Keratinocyte (primary cell): ENCODE data around the gene PSRC1. TPM values are rescaled to one million over a fixed set of nuclear protein-coding genes. Genes with fewer than 3 reads are reported as not detected.

ENCODE experiments used
- DNase-seq: peaks from one replicate; pipeline ENCODE4 v3.0.0-alpha.2; 2011; ENCODE audit warnings: low read depth, missing footprints, low spot score
- FAIRE-seq: peaks from 2 replicates; lab custom pipeline; 2011; peaks lifted over from hg19 to GRCh38; lab: Jason Lieb, UNC
- H2AFZ ChIP-seq: 2 replicates; pipeline ENCODE4 v1.6.0; 2012; ENCODE audit warnings: low read length, control low read depth, inconsistent platforms; ENCODE audit not compliant: control insufficient read depth
- H3K27ac ChIP-seq: 2 replicates; pipeline ENCODE4 v1.5.1; 2011; ENCODE audit warnings: low read length; ENCODE audit not compliant: control insufficient read depth, insufficient read depth
- H3K27me3 ChIP-seq: 3 replicates; pipeline ENCODE4 v1.6.0; 2011; ENCODE audit warnings: low read length; ENCODE audit not compliant: control insufficient read depth, insufficient read depth; ENCODE audit errors: extremely low read depth
- H3K36me3 ChIP-seq, 2 experiments: 2 replicates in 1 of 2; 3 replicates in 1 of 2; pipeline ENCODE4 v1.5.1; 2011; ENCODE audit warnings: low read length in 2 of 2, mild to moderate bottlenecking in 1 of 2; ENCODE audit not compliant: control insufficient read depth in 2 of 2, insufficient read depth in 2 of 2; ENCODE audit errors: extremely low read depth in 1 of 2
- H3K4me1 ChIP-seq: 3 replicates; pipeline ENCODE4 v1.5.1; 2011; ENCODE audit warnings: low read length; ENCODE audit not compliant: control insufficient read depth, insufficient read depth; ENCODE audit errors: extremely low read depth
- H3K4me2 ChIP-seq: 3 replicates; pipeline ENCODE4 v1.6.0; 2011; ENCODE audit warnings: low read depth, low read length; ENCODE audit not compliant: control insufficient read depth, insufficient read depth; ENCODE audit errors: extremely low read depth
- H3K4me3 ChIP-seq, 3 experiments: fragments of 200-600 bp in 1 of 3; sonication (generic) in 1 of 3; 2 replicates in 2 of 3; 3 replicates in 1 of 3; pipeline ENCODE4 v1.5.1; 2011 to 2016; ENCODE audit warnings: low read length in 3 of 3, mild to moderate bottlenecking in 3 of 3, control low read depth in 2 of 3, inconsistent platforms in 1 of 3, low read depth in 1 of 3, mixed read lengths in 1 of 3, mixed run types in 1 of 3, moderate library complexity in 1 of 3; ENCODE audit not compliant: control insufficient read depth in 2 of 3, insufficient read depth in 2 of 3; ENCODE audit errors: extremely low read depth in 1 of 3
- H3K79me2 ChIP-seq: 2 replicates; pipeline ENCODE4 v1.6.0; 2012; ENCODE audit warnings: low read length; ENCODE audit not compliant: control insufficient read depth, insufficient read depth
- H3K9ac ChIP-seq: 3 replicates; pipeline ENCODE4 v1.6.0; 2011; ENCODE audit warnings: low read length; ENCODE audit not compliant: control insufficient read depth, insufficient read depth; ENCODE audit errors: extremely low read depth
- H3K9me1 ChIP-seq: 3 replicates; pipeline ENCODE4 v1.6.0; 2011; ENCODE audit warnings: low read length; ENCODE audit not compliant: control insufficient read depth, insufficient read depth; ENCODE audit errors: extremely low read depth
- H3K9me3 ChIP-seq: 2 replicates; pipeline ENCODE4 v1.5.1; 2012; ENCODE audit warnings: low read depth, low read length; ENCODE audit not compliant: control insufficient read depth
- H4K20me1 ChIP-seq: 3 replicates; pipeline ENCODE4 v1.6.0; 2011; ENCODE audit warnings: low read length; ENCODE audit not compliant: control insufficient read depth, insufficient read depth; ENCODE audit errors: extremely low read depth
- CTCF ChIP-seq, 3 experiments: IDR thresholded peaks in 1 of 3; conservative IDR thresholded peaks in 1 of 3; optimal IDR thresholded peaks in 1 of 3; 2 replicates in 2 of 3; 3 replicates in 1 of 3; pipeline versions ENCODE3 to v1.5.1; 2011; ENCODE audit warnings: low read length in 3 of 3, mild to moderate bottlenecking in 3 of 3, moderate library complexity in 2 of 3, control low read depth in 1 of 3, inconsistent platforms in 1 of 3; ENCODE audit not compliant: insufficient read depth in 2 of 3; ENCODE audit errors: extremely low read depth in 1 of 3
- EZH2 ChIP-seq: IDR thresholded peaks from one replicate; pipeline ENCODE4 v1.6.1; 2012; ENCODE audit warnings: inconsistent platforms, mild to moderate bottlenecking, low read length, moderate library complexity
- dilution Hi-C: fragments of 300-500 bp; cut with MboI; formaldehyde crosslinking; loops from one replicate; pipeline ENCODE4 v1.7.0; 2020; ENCODE audit warnings: low sequenced_read_pairs; ENCODE audit not compliant: extremely low pct_ligation_motif_present
- polyA plus RNA-seq, 5 experiments: library from polyadenylated mRNA; depleted of rRNA in 3 of 5; stranded (reverse) in 3 of 5; stranded (forward) in 1 of 5; unstranded in 1 of 5; fragments of >200 nt; gene quantifications; 1 replicate in 1 of 5; 2 replicates in 3 of 5; 3 replicates in 1 of 5; pipeline versions ENCODE4 v1.2.1 to v1.2.3, GENCODE V29; 2011 to 2012; ENCODE audit warnings: missing spikeins in 2 of 5, low read depth in 1 of 5, low replicate concordance in 1 of 5

Gene PSRC1
- polyA plus RNA-seq, 1 donor (not counting 4 experiments of a cell fraction or from before 2014, with no cell fraction given) = 10.2 TPM

GRCh38 chr1:109312978-109313775, 30.2 kb upstream of the PSRC1 start:
- Histone ChIP-seq H3K79me2 (no peaks in the 10 kb centered on the region), H3K36me3 (no peaks in the 10 kb centered on the region), H3K4me1 (no peaks in the 10 kb centered on the region), H3K9me1 (no peaks in the 10 kb centered on the region), H2AFZ (no peak overlapping the region), H3K27me3 (peaks cover 4% of the 10 kb centered on the region), H3K9me3 (no peaks in the 10 kb centered on the region), H3K9ac (no peak overlapping the region), H3K4me3 (no peak overlapping the region), H3K27ac (no peak overlapping the region), H3K4me2 (no peak overlapping the region), H4K20me1 (no peaks in the 10 kb centered on the region)
- DNase-seq = no peak
- FAIRE-seq = no peak
- dilution Hi-C loops = no loop called here
- TF ChIP-seq CTCF (optimal IDR thresholded peaks at IDR 0.05 in 1 of 3, IDR thresholded peaks at IDR 0.05 in 1 of 3, conservative IDR thresholded peaks at IDR 0.05 in 1 of 3; ENCODE audit: extremely low read depth in 1 of 3, insufficient read depth in 2 of 3, low read length in 3 of 3) (no peak), EZH2 (no peak)

GRCh38 chr1:109312246-109312645, 29.3 kb upstream of the PSRC1 start:
- no peak for DNase-seq
- no peak overlapping the region for H3K4me3 ChIP-seq
- no peak for TF ChIP-seq CTCF (optimal IDR thresholded peaks at IDR 0.05 in 1 of 3, IDR thresholded peaks at IDR 0.05 in 1 of 3, conservative IDR thresholded peaks at IDR 0.05 in 1 of 3; ENCODE audit: extremely low read depth in 1 of 3, insufficient read depth in 2 of 3, low read length in 3 of 3)
- TF ChIP-seq EZH2 = no peak
- no peaks in the 10 kb centered on the region for H3K9me3 ChIP-seq
- peaks cover 4% of the 10 kb centered on the region for H3K27me3 ChIP-seq
- dilution Hi-C loops = no loop called here
- H3K79me2 ChIP-seq = no peaks in the 10 kb centered on the region
- H3K4me1 ChIP-seq = no peaks in the 10 kb centered on the region
- no peaks in the 10 kb centered on the region for H3K9me1 ChIP-seq
- no peak overlapping the region for H3K4me2 ChIP-seq
- no peak overlapping the region for H3K27ac ChIP-seq
- no peaks in the 10 kb centered on the region for H4K20me1 ChIP-seq
- no peak overlapping the region for H2AFZ ChIP-seq
- no peaks in the 10 kb centered on the region for H3K36me3 ChIP-seq
- no peak overlapping the region for H3K9ac ChIP-seq
- no peak for FAIRE-seq
